DMS 273 treated with DMSO at 0.1 percent for 48 hours (cell line): ENCODE measurements around the gene FRMD1.

Source experiments
- DNase-seq: peaks from one replicate; lab custom pipeline; 2025; lab: John Stamatoyannopoulos, UW

Gene FRMD1

GRCh38 chr6:168004945-168005344 lies 74.1 kb downstream of the FRMD1 start:
- no peak for DNase-seq

- DNase-seq, result no peak
Observed at GRCh38 chr6:168004023-168004422, 75.0 kb downstream of the FRMD1 start.
